HepG2 (cell line): Measurements from ENCODE around the gene MIDN. TPM values are rescaled to one million over a fixed set of nuclear protein-coding genes. Genes with fewer than 3 reads are reported as not detected.

Experiments used
- CEBPG ChIP-seq: IDR thresholded peaks from 2 replicates; pipeline ENCODE4 v1.6.1; 2016
- FOXK2 ChIP-seq: fragments of 450-650 bp; IDR thresholded peaks from 2 replicates; pipeline ENCODE4 v1.6.1; 2016
- HINFP ChIP-seq: sonication (generic); formaldehyde crosslinking; IDR thresholded peaks from 2 replicates; pipeline ENCODE4 v1.4.0; 2020; ENCODE audit warnings: low read depth, mild to moderate bottlenecking, missing genetic modification reagents
- HMGXB4 ChIP-seq, 2 experiments: sonication (generic) in 1 of 2; formaldehyde crosslinking in 1 of 2; IDR thresholded peaks; 2 replicates each; pipeline versions ENCODE4 v1.4.0 to v1.6.1; 2018 to 2020; ENCODE audit warnings: missing genetic modification reagents in 2 of 2, borderline replicate concordance in 1 of 2, low read depth in 1 of 2, mild to moderate bottlenecking in 1 of 2, missing biosample characterization in 1 of 2
- HNRNPK ChIP-seq: fragments of 200-400 bp; formaldehyde crosslinking; IDR thresholded peaks from 2 replicates; pipeline ENCODE4 v1.6.1; 2018; ENCODE audit warnings: low read length, low read depth, moderate library complexity, mild to moderate bottlenecking; ENCODE audit not compliant: poor library complexity, severe bottlenecking
- MAFG ChIP-seq: sonication (generic); formaldehyde crosslinking; IDR thresholded peaks from 2 replicates; pipeline ENCODE4 v1.5.1; 2020; ENCODE audit warnings: mild to moderate bottlenecking, missing genetic modification reagents
- MTA3 ChIP-seq: sonication (generic); formaldehyde crosslinking; IDR thresholded peaks from 2 replicates; pipeline ENCODE4 v1.4.0; 2020; ENCODE audit warnings: missing genetic modification reagents
- NFYC ChIP-seq: IDR thresholded peaks from 2 replicates; pipeline ENCODE4 v1.6.1; 2016; ENCODE audit warnings: missing genetic modification reagents, missing compliant biosample characterization
- POLR2A ChIP-seq, 2 experiments: IDR thresholded peaks; 2 replicates each; pipeline ENCODE4 v1.6.1; 2011; ENCODE audit warnings: low read depth in 2 of 2, low read length in 2 of 2, mild to moderate bottlenecking in 1 of 2, moderate library complexity in 1 of 2; ENCODE audit not compliant: insufficient read depth in 1 of 2
- RARG ChIP-seq: sonication (generic); formaldehyde crosslinking; IDR thresholded peaks from 2 replicates; pipeline ENCODE4 v1.4.0; 2020; ENCODE audit warnings: low read depth, mild to moderate bottlenecking, missing genetic modification reagents
- TFAP4 ChIP-seq: sonication (generic); IDR thresholded peaks from 2 replicates; pipeline ENCODE4 v1.6.1; 2016; ENCODE audit warnings: low read depth, borderline replicate concordance
- TOE1 ChIP-seq: sonication (generic); formaldehyde crosslinking; IDR thresholded peaks from 2 replicates; pipeline ENCODE4 v1.4.0; 2020; ENCODE audit warnings: mild to moderate bottlenecking, missing genetic modification reagents
- ZNF510 ChIP-seq: sonication (generic); formaldehyde crosslinking; IDR thresholded peaks from 2 replicates; pipeline ENCODE4 v1.4.0; 2020; ENCODE audit warnings: low read depth, mild to moderate bottlenecking, missing genetic modification reagents
- ZNF556 ChIP-seq: sonication (generic); formaldehyde crosslinking; IDR thresholded peaks from 2 replicates; pipeline ENCODE4 v1.4.0; 2020; ENCODE audit warnings: mild to moderate bottlenecking, missing genetic modification reagents, borderline replicate concordance
- ZNF562 ChIP-seq: sonication (generic); formaldehyde crosslinking; IDR thresholded peaks from 2 replicates; pipeline ENCODE4 v1.8.0; 2022; ENCODE audit warnings: missing genetic modification reagents, borderline replicate concordance
- ZNF691 ChIP-seq: sonication (generic); formaldehyde crosslinking; IDR thresholded peaks from 2 replicates; pipeline ENCODE4 v1.4.0; 2020; ENCODE audit warnings: missing genetic modification reagents, low read depth, mild to moderate bottlenecking, borderline replicate concordance
- ZNF883 ChIP-seq: sonication (generic); formaldehyde crosslinking; IDR thresholded peaks from 2 replicates; pipeline ENCODE4 v1.5.1; 2020; ENCODE audit warnings: mild to moderate bottlenecking, missing genetic modification reagents; ENCODE audit errors: not compliant biosample characterization
- polyA plus RNA-seq, 8 experiments: library from polyadenylated mRNA; depleted of rRNA in 3 of 8; stranded (reverse) in 7 of 8; unstranded in 1 of 8; fragments of >200 nt; fragmentation: Illumina TruSeq in 4 of 8; extraction: Trizol in 4 of 8; gene quantifications; 2 replicates each; pipeline versions ENCODE4 v1.2.1 to v1.2.3, GENCODE V29; 2011 to 2016; ENCODE audit warnings: low read depth in 4 of 8, missing spikeins in 1 of 8, mixed read lengths in 1 of 8; ENCODE audit not compliant: insufficient read depth in 1 of 8
- total RNA-seq, 5 experiments: library from RNA; depleted of rRNA; stranded (reverse); fragments of >200 nt; fragmentation: Illumina TruSeq; extraction: Trizol; gene quantifications; 2 replicates each; pipeline ENCODE4 v1.2.3, GENCODE V29; 2016; ENCODE audit warnings: low read depth in 1 of 5
- TF ChIP-seq, protein P1 (sequence below): sonication (generic); formaldehyde crosslinking; IDR thresholded peaks from 2 replicates; pipeline ENCODE4 v1.5.1; 2020; ENCODE audit warnings: mild to moderate bottlenecking, missing genetic modification reagents, moderate library complexity

The MIDN gene
- total and polyA plus RNA-seq, 2 of the 13 experiments (the other 11 are each of a cell fraction or from before 2014, with no cell fraction given): 8.4 to 18.0 TPM

GRCh38 chr19:1266129-1266915 is 17.9 kb downstream of the MIDN start (continued):
- TF ChIP-seq ZNF510 (CRISPR knock-in tag) (peak; percentile 76; the same call in 1 of the 2 replicates), FOXK2 (no peak), NFYC (CRISPR knock-in tag) (peak; percentile 21; the same call in 1 of the 2 replicates), POLR2A (IDR thresholded peaks at IDR 0.05; ENCODE audit: insufficient read depth in 1 of 2, low read depth in 2 of 2, low read length in 2 of 2) (no peak), ZNF556 (CRISPR knock-in tag) (peak; percentile 71; the same call in 1 of the 2 replicates), HNRNPK (peak; percentile 78), HMGXB4 (CRISPR knock-in tag; IDR thresholded peaks at IDR 0.05; ENCODE audit: borderline replicate concordance in 1 of 2, low read depth in 1 of 2) (peak in 1 of 2 experiments; percentile 69; a peak in 1 of 4 replicates), RARG (CRISPR knock-in tag) (no peak; the same call in 1 of the 2 replicates), CEBPG (CRISPR knock-in tag) (0 out of 2 replicates have a peak, but pooled peaks have one; percentile 7), ZNF691 (peak; percentile 77; the same call in 1 of the 2 replicates), ZNF562 (CRISPR knock-in tag) (no peak), MTA3 (no peak), ZNF883 (peak; percentile 32), HINFP (no peak), TOE1 (CRISPR knock-in tag) (no peak), TFAP4 (peak; percentile 57; the same call in 1 of the 2 replicates), MAFG (CRISPR knock-in tag) (no peak)
- TF ChIP-seq, protein P1, sequence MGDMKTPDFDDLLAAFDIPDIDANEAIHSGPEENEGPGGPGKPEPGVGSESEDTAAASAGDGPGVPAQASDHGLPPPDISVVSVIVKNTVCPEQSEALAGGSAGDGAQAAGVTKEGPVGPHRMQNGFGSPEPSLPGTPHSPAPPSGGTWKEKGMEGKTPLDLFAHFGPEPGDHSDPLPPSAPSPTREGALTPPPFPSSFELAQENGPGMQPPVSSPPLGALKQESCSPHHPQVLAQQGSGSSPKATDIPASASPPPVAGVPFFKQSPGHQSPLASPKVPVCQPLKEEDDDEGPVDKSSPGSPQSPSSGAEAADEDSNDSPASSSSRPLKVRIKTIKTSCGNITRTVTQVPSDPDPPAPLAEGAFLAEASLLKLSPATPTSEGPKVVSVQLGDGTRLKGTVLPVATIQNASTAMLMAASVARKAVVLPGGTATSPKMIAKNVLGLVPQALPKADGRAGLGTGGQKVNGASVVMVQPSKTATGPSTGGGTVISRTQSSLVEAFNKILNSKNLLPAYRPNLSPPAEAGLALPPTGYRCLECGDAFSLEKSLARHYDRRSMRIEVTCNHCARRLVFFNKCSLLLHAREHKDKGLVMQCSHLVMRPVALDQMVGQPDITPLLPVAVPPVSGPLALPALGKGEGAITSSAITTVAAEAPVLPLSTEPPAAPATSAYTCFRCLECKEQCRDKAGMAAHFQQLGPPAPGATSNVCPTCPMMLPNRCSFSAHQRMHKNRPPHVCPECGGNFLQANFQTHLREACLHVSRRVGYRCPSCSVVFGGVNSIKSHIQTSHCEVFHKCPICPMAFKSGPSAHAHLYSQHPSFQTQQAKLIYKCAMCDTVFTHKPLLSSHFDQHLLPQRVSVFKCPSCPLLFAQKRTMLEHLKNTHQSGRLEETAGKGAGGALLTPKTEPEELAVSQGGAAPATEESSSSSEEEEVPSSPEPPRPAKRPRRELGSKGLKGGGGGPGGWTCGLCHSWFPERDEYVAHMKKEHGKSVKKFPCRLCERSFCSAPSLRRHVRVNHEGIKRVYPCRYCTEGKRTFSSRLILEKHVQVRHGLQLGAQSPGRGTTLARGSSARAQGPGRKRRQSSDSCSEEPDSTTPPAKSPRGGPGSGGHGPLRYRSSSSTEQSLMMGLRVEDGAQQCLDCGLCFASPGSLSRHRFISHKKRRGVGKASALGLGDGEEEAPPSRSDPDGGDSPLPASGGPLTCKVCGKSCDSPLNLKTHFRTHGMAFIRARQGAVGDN (CRISPR knock-in tag): peak; percentile 75
